ENCODE results near the gene CSTPP1.
"Not testable (repeated sequence)": the region's sequence is repeated elsewhere in the genome, so short reads cannot be mapped to it uniquely, and the experiment has no call there.

Gene CSTPP1

GRCh38 chr11:46952553-46952952 lies 16.0 kb downstream of the CSTPP1 start:
- H2AFZ ChIP-seq (ENCODE audit: low read length, unreplicated experiment): no peak overlapping the region
- peaks cover 30% of the 10 kb centered on the region for H3K4me1 ChIP-seq (ENCODE audit: control insufficient read depth, insufficient read depth, low read length, unreplicated experiment)
- no peak overlapping the region for H3K4me3 ChIP-seq (ENCODE audit: low read depth, low read length)
- no peaks in the 10 kb centered on the region for H3K27me3 ChIP-seq (ENCODE audit: insufficient read depth, low read length)
- H3K36me3 ChIP-seq (ENCODE audit: insufficient read depth, low read length): no peaks in the 10 kb centered on the region
- H3K79me2 ChIP-seq (ENCODE audit: control insufficient read depth, insufficient read depth, low read length, unreplicated experiment): peaks cover 3% of the 10 kb centered on the region
- H3K27ac ChIP-seq (ENCODE audit: low read depth, low read length): no peak overlapping the region

- H3K4me1 ChIP-seq (ENCODE audit: control insufficient read depth, insufficient read depth, low read length, unreplicated experiment): peaks cover 25% of the 10 kb centered on the region
- no peak overlapping the region for H3K27ac ChIP-seq (ENCODE audit: low read depth, low read length)
- no peak overlapping the region for H2AFZ ChIP-seq (ENCODE audit: low read length, unreplicated experiment)
- H3K79me2 ChIP-seq (ENCODE audit: control insufficient read depth, insufficient read depth, low read length, unreplicated experiment): peaks cover 3% of the 10 kb centered on the region
- no peak overlapping the region for H3K4me3 ChIP-seq (ENCODE audit: low read depth, low read length)
- no peaks in the 10 kb centered on the region for H3K36me3 ChIP-seq (ENCODE audit: insufficient read depth, low read length)
- no peaks in the 10 kb centered on the region for H3K27me3 ChIP-seq (ENCODE audit: insufficient read depth, low read length)
Measured at GRCh38 chr11:46953093-46953492, 16.5 kb downstream of the CSTPP1 start.

- Histone ChIP-seq H3K79me2 (ENCODE audit: control insufficient read depth, insufficient read depth, low read length, unreplicated experiment) (no peaks in the 10 kb centered on the region), H2AFZ (ENCODE audit: low read length, unreplicated experiment) (no peak overlapping the region), H3K27me3 (ENCODE audit: insufficient read depth, low read length) (no peaks in the 10 kb centered on the region), H3K4me3 (ENCODE audit: low read depth, low read length) (no peak overlapping the region), H3K27ac (ENCODE audit: low read depth, low read length) (no peak overlapping the region), H3K36me3 (ENCODE audit: insufficient read depth, low read length) (peaks cover 18% of the 10 kb centered on the region), H3K4me1 (ENCODE audit: control insufficient read depth, insufficient read depth, low read length, unreplicated experiment) (no peaks in the 10 kb centered on the region)
Measured at GRCh38 chr11:46958777-46959176, 22.2 kb downstream of the CSTPP1 start.

GRCh38 chr11:46961041-46961440 lies 24.5 kb downstream of the CSTPP1 start:
- Histone ChIP-seq H3K4me3 (ENCODE audit: low read depth, low read length) (no peak overlapping the region), H2AFZ (ENCODE audit: low read length, unreplicated experiment) (no peak overlapping the region)

GRCh38 chr11:46961886-46962285 lies 25.3 kb downstream of the CSTPP1 start:
- not testable (repeated sequence) for H3K79me2 ChIP-seq (ENCODE audit: control insufficient read depth, insufficient read depth, low read length, unreplicated experiment)

More at GRCh38 chr11:46961041-46961440, 24.5 kb downstream of the CSTPP1 start:
- Histone ChIP-seq H3K36me3 (ENCODE audit: insufficient read depth, low read length) (peaks cover 18% of the 10 kb centered on the region), H3K4me1 (ENCODE audit: control insufficient read depth, insufficient read depth, low read length, unreplicated experiment) (no peaks in the 10 kb centered on the region), H3K27me3 (ENCODE audit: insufficient read depth, low read length) (no peaks in the 10 kb centered on the region), H3K27ac (ENCODE audit: low read depth, low read length) (no peak overlapping the region), H3K79me2 (ENCODE audit: control insufficient read depth, insufficient read depth, low read length, unreplicated experiment) (peaks cover 3% of the 10 kb centered on the region)

GRCh38 chr11:46963844-46964243 lies 27.3 kb downstream of the CSTPP1 start:
- H3K4me1 ChIP-seq (ENCODE audit: control insufficient read depth, insufficient read depth, low read length, unreplicated experiment): no peaks in the 10 kb centered on the region
- H2AFZ ChIP-seq (ENCODE audit: low read length, unreplicated experiment): no peak overlapping the region
- H3K79me2 ChIP-seq (ENCODE audit: control insufficient read depth, insufficient read depth, low read length, unreplicated experiment): peaks cover 3% of the 10 kb centered on the region
- no peak overlapping the region for H3K4me3 ChIP-seq (ENCODE audit: low read depth, low read length)
- H3K36me3 ChIP-seq (ENCODE audit: insufficient read depth, low read length): peaks cover 12% of the 10 kb centered on the region
- H3K27me3 ChIP-seq (ENCODE audit: insufficient read depth, low read length): no peaks in the 10 kb centered on the region
- H3K27ac ChIP-seq (ENCODE audit: low read depth, low read length): no peak overlapping the region

More at GRCh38 chr11:46961886-46962285, 25.3 kb downstream of the CSTPP1 start:
- not testable (repeated sequence) for H2AFZ ChIP-seq (ENCODE audit: low read length, unreplicated experiment); H3K4me3 ChIP-seq (ENCODE audit: low read depth, low read length); H3K27ac ChIP-seq (ENCODE audit: low read depth, low read length); H3K27me3 ChIP-seq (ENCODE audit: insufficient read depth, low read length); H3K4me1 ChIP-seq (ENCODE audit: control insufficient read depth, insufficient read depth, low read length, unreplicated experiment)
- peaks cover 18% of the 10 kb centered on the region for H3K36me3 ChIP-seq (ENCODE audit: insufficient read depth, low read length)

- H3K4me3 ChIP-seq (ENCODE audit: low read depth, low read length): no peak overlapping the region
- H3K27ac ChIP-seq (ENCODE audit: low read depth, low read length): no peak overlapping the region
- H3K4me1 ChIP-seq (ENCODE audit: control insufficient read depth, insufficient read depth, low read length, unreplicated experiment): no peaks in the 10 kb centered on the region
- H3K79me2 ChIP-seq (ENCODE audit: control insufficient read depth, insufficient read depth, low read length, unreplicated experiment): peaks cover 3% of the 10 kb centered on the region
- no peaks in the 10 kb centered on the region for H3K36me3 ChIP-seq (ENCODE audit: insufficient read depth, low read length)
- no peak overlapping the region for H2AFZ ChIP-seq (ENCODE audit: low read length, unreplicated experiment)
- H3K27me3 ChIP-seq (ENCODE audit: insufficient read depth, low read length): no peaks in the 10 kb centered on the region
Measured at GRCh38 chr11:46966773-46967172, 30.2 kb downstream of the CSTPP1 start.

GRCh38 chr11:46967962-46968361 lies 31.4 kb downstream of the CSTPP1 start:
- no peaks in the 10 kb centered on the region for H3K4me1 ChIP-seq (ENCODE audit: control insufficient read depth, insufficient read depth, low read length, unreplicated experiment)
- H3K79me2 ChIP-seq (ENCODE audit: control insufficient read depth, insufficient read depth, low read length, unreplicated experiment): peaks cover 3% of the 10 kb centered on the region
- no peak overlapping the region for H3K27ac ChIP-seq (ENCODE audit: low read depth, low read length)
- H2AFZ ChIP-seq (ENCODE audit: low read length, unreplicated experiment): no peak overlapping the region
- no peaks in the 10 kb centered on the region for H3K36me3 ChIP-seq (ENCODE audit: insufficient read depth, low read length)
- no peaks in the 10 kb centered on the region for H3K27me3 ChIP-seq (ENCODE audit: insufficient read depth, low read length)
- H3K4me3 ChIP-seq (ENCODE audit: low read depth, low read length): no peak overlapping the region

GRCh38 chr11:46969379-46969778 lies 32.8 kb downstream of the CSTPP1 start:
- peaks cover 3% of the 10 kb centered on the region for H3K79me2 ChIP-seq (ENCODE audit: control insufficient read depth, insufficient read depth, low read length, unreplicated experiment)
- H2AFZ ChIP-seq (ENCODE audit: low read length, unreplicated experiment): no peak overlapping the region
- no peak overlapping the region for H3K27ac ChIP-seq (ENCODE audit: low read depth, low read length)
- no peaks in the 10 kb centered on the region for H3K36me3 ChIP-seq (ENCODE audit: insufficient read depth, low read length)
- H3K4me1 ChIP-seq (ENCODE audit: control insufficient read depth, insufficient read depth, low read length, unreplicated experiment): no peaks in the 10 kb centered on the region
- no peak overlapping the region for H3K4me3 ChIP-seq (ENCODE audit: low read depth, low read length)
- H3K27me3 ChIP-seq (ENCODE audit: insufficient read depth, low read length): no peaks in the 10 kb centered on the region

GRCh38 chr11:46970913-46971625 lies 34.5 kb downstream of the CSTPP1 start:
- no peak overlapping the region for H3K4me3 ChIP-seq (ENCODE audit: low read depth, low read length)
- H3K36me3 ChIP-seq (ENCODE audit: insufficient read depth, low read length): no peaks in the 10 kb centered on the region
- no peaks in the 10 kb centered on the region for H3K79me2 ChIP-seq (ENCODE audit: control insufficient read depth, insufficient read depth, low read length, unreplicated experiment)
- H2AFZ ChIP-seq (ENCODE audit: low read length, unreplicated experiment): no peak overlapping the region
- no peaks in the 10 kb centered on the region for H3K4me1 ChIP-seq (ENCODE audit: control insufficient read depth, insufficient read depth, low read length, unreplicated experiment)
- H3K27ac ChIP-seq (ENCODE audit: low read depth, low read length): no peak overlapping the region
- H3K27me3 ChIP-seq (ENCODE audit: insufficient read depth, low read length): no peaks in the 10 kb centered on the region

GRCh38 chr11:46972343-46972742 lies 35.8 kb downstream of the CSTPP1 start:
- Histone ChIP-seq H3K4me3 (ENCODE audit: low read depth, low read length) (no peak overlapping the region), H3K4me1 (ENCODE audit: control insufficient read depth, insufficient read depth, low read length, unreplicated experiment) (no peaks in the 10 kb centered on the region), H2AFZ (ENCODE audit: low read length, unreplicated experiment) (no peak overlapping the region), H3K79me2 (ENCODE audit: control insufficient read depth, insufficient read depth, low read length, unreplicated experiment) (no peaks in the 10 kb centered on the region), H3K36me3 (ENCODE audit: insufficient read depth, low read length) (no peaks in the 10 kb centered on the region), H3K27me3 (ENCODE audit: insufficient read depth, low read length) (no peaks in the 10 kb centered on the region), H3K27ac (ENCODE audit: low read depth, low read length) (no peak overlapping the region)
